Left ventricle myocardium superior (tissue), 1 donor: ENCODE data around the gene KPRP. TPM values are rescaled to one million over a fixed set of nuclear protein-coding genes. Genes with fewer than 3 reads are reported as not detected.

Experiments used
- ATAC-seq: fragments of 200-7000 bp; cut with Tn5 transposase; one replicate; pipeline ENCODE4 v1.9.1; 2020; ENCODE audit warnings: mild to moderate bottlenecking, moderate library complexity
- DNase-seq: peaks from one replicate; pipeline ENCODE4 v3.0.0-alpha.2; 2020
- intact Hi-C: fragments of 100-400 bp; cut with micrococcal nuclease; formaldehyde crosslinking; loops from one replicate; pipeline ENCODE4 v1.11.0; 2022
- long read RNA-seq: library from polyadenylated mRNA; unstranded; transcript quantifications from one replicate; pipeline ENCODE4 v2.0.0, GENCODE V29; 2021
- total RNA-seq: library from RNA; stranded (reverse); fragmentation: NEBNext Ultra II Directional; extraction: Animal tissue kit (Norgen Biotek cat#: 25700); gene quantifications from one replicate; pipeline ENCODE4 v1.2.1, GENCODE V29; 2021
- donor health status: DM: no; HTN: yes; CAD: no; lungs with severe emphysema.

KPRP gene
- total RNA-seq, result not detected
- long read RNA-seq, result 0 reads

- ATAC-seq (no peak), DNase-seq (no peak)
- intact Hi-C loops, result no loop called here
Observed at GRCh38 chr1:152757747-152758146, at the start of gene KPRP. Gene KPRP (plus strand): TSS chr1:152758025. CDS start chr1:152759589, 1,564 bp downstream.

GRCh38 chr1:152718238-152718637, 39.6 kb upstream of the KPRP start:
- intact Hi-C loops, result no loop called here
- ATAC-seq (no peak), DNase-seq (no peak)

- intact Hi-C loops, result no loop called here
- ATAC-seq (no peak), DNase-seq (no peak)
Observed at GRCh38 chr1:152725261-152725660, 32.6 kb upstream of the KPRP start.

- no peak for DNase-seq
- intact Hi-C loops, result no loop called here
- no peak for ATAC-seq
Observed at GRCh38 chr1:152728986-152729385, 28.8 kb upstream of the KPRP start.

GRCh38 chr1:152735648-152736047, 22.2 kb upstream of the KPRP start:
- intact Hi-C loops, result no loop called here
- DNase-seq (no peak), ATAC-seq (no peak)

- DNase-seq (no peak), ATAC-seq (no peak)
- intact Hi-C loops, result no loop called here
Observed at GRCh38 chr1:152737997-152738396, 19.8 kb upstream of the KPRP start.

- no peak for ATAC-seq
- DNase-seq, result no peak
- intact Hi-C loops, result no loop called here
Observed at GRCh38 chr1:152739841-152740240, 18.0 kb upstream of the KPRP start.

- no peak for ATAC-seq
- DNase-seq, result no peak
- intact Hi-C loops, result no loop called here
Observed at GRCh38 chr1:152741656-152742055, 16.2 kb upstream of the KPRP start.

- intact Hi-C loops, result no loop called here
- ATAC-seq (no peak), DNase-seq (no peak)
Observed at GRCh38 chr1:152743371-152744145, 14.3 kb upstream of the KPRP start.

- DNase-seq (no peak), ATAC-seq (no peak)
- intact Hi-C loops, result no loop called here
Observed at GRCh38 chr1:152745289-152745704, 12.5 kb upstream of the KPRP start.

- DNase-seq, result no peak
- intact Hi-C loops, result no loop called here
Observed at GRCh38 chr1:152745765-152746444, 11.9 kb upstream of the KPRP start.

GRCh38 chr1:152747831-152748230, 10.0 kb upstream of the KPRP start:
- intact Hi-C loops, result no loop called here
- ATAC-seq (no peak), DNase-seq (no peak)

More at GRCh38 chr1:152745765-152746444, 11.9 kb upstream of the KPRP start:
- no peak for ATAC-seq

GRCh38 chr1:152752225-152752624, 5.6 kb upstream of the KPRP start:
- intact Hi-C loops, result no loop called here
- DNase-seq (no peak), ATAC-seq (no peak)

GRCh38 chr1:152753586-152753985, 4.2 kb upstream of the KPRP start:
- no peak for ATAC-seq
- DNase-seq, result no peak
- intact Hi-C loops, result no loop called here

- ATAC-seq, result no peak
Observed at GRCh38 chr1:152756872-152757271, 953 bp upstream of the KPRP start.

GRCh38 chr1:152758636-152759035, 811 bp downstream of the KPRP start:
- DNase-seq, result no peak
- intact Hi-C loops, result no loop called here
- ATAC-seq, result no peak

More at GRCh38 chr1:152756872-152757271, 953 bp upstream of the KPRP start:
- intact Hi-C loops, result no loop called here
- DNase-seq, result no peak

- intact Hi-C loops, result no loop called here
- ATAC-seq, result no peak
- no peak for DNase-seq
Observed at GRCh38 chr1:152759453-152760173, 1.8 kb downstream of the KPRP start.

- intact Hi-C loops, result no loop called here
- DNase-seq (no peak), ATAC-seq (no peak)
Observed at GRCh38 chr1:152760551-152761190, 2.8 kb downstream of the KPRP start.

- no peak for ATAC-seq
- intact Hi-C loops, result no loop called here
Observed at GRCh38 chr1:152761609-152762213, 3.9 kb downstream of the KPRP start.

More at GRCh38 chr1:152761609-152762213, 3.9 kb downstream of the KPRP start:
- DNase-seq, result no peak
